SKM-1 (cell line): ENCODE data around the gene MAPK11.

ENCODE experiments used
- DNase-seq: peaks from one replicate; lab custom pipeline; 2025; ENCODE audit not compliant: unreplicated experiment; lab: John Stamatoyannopoulos, UW

Gene MAPK11

DNA sequence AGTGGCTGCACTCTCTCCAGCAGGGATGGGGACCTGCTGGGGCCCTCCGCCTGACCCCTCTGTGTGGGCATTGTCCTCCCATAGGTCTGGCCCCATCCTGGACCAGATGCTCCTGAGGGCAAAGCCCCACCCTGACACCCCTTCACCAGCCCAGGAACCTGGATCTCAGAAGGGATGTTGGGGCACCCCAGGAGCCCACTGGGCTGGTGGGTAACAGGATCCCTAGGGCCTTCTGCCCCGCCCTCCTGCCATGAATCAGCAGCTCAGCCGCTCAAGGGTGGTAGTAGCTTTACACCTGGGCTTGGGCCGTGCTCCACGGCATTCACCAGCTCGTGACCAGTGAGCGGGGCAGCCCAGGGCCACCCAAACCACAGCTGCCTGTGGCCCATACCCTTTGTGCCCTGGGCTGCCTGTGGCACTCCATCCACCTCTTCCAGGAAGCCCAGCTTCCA, 7.7 kb downstream of the MAPK11 start:
- no peak for DNase-seq

DNA sequence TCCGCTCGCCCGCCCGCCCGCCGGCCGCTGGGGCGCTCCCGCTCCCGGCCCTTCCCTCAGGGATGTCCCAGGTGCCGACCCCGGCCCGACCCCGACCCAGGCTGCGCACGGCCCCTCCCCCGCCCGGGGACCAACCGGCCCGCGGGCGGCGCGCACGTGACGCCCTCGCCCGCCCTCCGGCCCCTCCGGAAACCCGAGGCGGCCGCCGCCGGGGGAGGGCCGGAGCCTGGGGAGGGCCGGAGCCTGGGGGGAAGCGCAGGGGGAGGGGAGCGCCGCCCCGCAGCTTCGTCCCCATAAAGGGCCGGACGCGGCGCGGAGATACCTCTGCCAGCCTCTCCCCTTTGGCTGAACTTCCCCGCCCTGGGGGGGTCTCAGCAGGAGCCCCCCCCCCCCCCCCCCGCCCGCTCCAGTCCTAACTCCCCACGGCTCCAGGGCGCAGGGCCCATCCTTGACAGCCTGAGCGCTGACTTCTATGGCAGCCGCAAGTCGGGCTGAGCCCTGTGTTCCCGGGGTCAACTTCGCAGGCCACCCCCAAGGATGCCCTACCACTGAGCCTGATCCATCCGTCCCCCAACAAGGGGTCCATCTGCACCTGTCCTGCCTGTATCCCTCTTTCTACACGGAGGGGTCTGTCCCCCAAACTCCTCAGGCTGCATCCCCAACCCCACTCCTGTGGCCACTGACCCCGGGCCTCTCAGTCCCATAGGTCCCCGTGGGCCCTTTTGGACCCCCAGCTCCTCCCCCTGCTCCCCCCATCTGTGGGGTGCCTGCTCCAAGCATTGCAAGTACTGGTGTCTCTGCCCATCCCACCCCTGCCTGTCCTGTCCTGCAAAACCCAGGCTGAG, 8.3 kb downstream of the MAPK11 start, which contains the start of gene MAPK12:
Gene MAPK12, minus strand, starts transcription at position 69 of the 845 bp plus-strand sequence. CDS start 174 bp downstream, outside the sequence.
- no peak for DNase-seq

DNA sequence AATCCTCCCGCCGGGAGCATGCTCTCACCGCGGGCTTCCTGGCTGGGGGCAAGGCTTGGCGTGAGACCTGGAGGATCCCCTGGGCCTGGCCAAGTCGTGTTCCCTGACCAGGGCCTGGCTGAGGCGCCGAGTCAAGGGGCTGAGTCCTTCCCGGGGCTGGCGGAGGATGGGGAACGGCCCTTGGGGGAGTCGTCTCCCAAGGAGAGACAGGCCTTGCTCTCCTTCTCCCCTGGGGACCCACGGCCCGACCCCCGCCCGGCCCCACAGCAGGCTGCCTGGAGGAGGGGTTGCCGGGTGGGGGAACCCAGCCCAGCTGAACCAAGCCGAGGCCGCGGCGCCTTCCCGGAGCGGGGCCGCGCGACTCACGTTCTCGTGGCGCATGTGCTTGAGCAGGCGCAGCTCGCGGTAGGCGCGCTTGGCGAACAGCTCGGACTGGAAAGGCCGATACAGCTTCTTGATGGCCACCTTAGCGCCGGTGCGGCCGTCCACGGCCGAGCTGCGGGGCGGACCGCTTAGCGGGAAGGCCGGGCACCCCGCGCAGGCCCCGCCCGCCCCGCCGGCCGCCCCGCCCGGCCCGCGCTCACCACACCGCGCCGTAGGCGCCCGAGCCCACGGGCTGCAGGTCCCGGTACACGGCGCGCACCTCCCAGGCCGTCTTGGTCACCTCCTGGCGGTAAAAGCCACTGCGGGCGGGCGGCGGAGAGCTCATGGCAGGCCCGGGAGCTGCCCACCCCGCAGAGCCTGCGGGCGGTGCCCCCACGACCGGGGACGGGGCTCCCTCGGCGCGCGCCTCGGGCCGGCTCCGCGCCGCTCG, 9.2 kb downstream of the MAPK11 start:
- DNase-seq: no peak

DNA sequence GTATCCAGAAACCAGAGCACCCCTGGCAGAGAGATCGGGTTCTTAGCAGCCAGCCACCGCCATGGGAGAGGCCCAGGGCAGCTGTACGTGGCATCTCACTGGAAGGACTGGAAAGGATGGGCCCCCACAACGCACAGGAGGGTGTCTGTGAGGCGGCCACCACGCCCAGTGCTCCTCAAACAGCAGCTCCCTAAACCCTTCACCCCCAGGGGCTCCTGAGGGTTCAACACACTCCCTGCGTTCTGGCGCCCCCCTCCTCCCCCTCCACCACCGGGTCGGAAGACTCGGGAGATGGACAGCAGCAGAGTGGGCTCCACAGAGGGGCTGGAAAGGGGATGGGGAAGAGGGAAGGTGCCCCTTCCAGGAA, 9.8 kb downstream of the MAPK11 start:
- no peak for DNase-seq

DNA sequence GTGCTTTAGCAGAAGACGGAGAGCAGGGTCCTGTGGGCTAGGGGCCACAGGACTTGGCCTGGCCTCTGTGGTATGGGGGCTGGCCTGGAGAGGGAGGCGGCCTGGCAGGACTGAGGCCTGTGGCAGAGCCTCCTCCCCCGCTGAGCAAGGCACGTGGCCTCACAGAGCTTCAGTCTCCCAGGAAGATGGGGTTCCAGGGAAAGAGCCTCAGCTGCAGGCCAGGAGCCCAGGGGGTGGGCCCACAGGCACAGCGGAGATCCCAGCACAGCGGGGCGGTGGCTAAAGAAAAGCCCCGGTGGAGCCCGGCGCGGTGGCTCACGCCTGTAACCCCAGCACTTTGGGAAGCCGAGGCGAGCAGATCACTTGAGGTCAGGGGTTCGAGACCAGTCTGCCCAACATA, 10.9 kb downstream of the MAPK11 start:
- no peak for DNase-seq

DNA sequence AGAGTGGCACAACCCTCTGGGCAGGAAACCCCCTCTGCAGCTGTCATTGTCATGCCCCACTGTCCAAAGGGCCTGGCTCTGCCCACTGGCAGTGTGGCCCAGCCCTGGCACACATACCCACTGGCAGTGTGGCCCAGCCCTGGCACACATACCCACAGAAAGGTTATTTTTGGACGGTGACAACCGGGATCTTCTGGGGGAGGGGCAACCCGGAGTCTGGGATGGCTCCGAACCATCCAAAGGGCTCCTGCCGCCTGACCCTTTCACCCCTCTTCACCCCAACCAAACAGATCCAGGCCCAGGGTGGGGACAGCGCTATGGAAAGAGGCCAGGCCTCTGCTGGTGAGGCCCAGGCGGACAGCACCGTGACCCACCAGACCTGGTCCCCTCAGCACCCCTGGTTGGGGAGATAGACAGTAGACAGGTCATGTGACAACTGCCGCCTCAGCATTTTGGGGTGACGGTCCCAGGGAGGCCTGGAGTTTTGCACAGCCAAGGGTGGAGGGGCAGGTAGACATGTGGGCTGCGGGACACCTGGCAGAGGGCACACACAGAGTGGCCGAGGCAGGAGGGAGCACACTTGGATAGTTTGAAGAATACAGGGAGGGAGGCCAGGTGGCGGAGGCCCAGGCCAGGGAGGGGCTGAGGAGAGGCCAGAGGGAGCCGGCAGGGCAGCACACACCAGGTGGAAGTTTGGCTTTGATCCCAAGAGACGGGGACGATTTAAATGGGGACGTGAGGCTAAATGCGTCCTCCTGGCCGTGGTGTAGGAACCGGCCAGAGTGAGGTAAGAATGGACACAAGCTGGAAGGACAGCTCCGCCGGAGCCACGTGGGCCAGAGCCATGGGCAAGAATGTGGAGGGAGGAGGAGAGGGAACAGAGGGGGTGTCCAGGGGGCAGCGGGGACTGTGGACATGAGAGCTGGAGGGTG, 11.6 kb downstream of the MAPK11 start:
- DNase-seq: no peak

DNA sequence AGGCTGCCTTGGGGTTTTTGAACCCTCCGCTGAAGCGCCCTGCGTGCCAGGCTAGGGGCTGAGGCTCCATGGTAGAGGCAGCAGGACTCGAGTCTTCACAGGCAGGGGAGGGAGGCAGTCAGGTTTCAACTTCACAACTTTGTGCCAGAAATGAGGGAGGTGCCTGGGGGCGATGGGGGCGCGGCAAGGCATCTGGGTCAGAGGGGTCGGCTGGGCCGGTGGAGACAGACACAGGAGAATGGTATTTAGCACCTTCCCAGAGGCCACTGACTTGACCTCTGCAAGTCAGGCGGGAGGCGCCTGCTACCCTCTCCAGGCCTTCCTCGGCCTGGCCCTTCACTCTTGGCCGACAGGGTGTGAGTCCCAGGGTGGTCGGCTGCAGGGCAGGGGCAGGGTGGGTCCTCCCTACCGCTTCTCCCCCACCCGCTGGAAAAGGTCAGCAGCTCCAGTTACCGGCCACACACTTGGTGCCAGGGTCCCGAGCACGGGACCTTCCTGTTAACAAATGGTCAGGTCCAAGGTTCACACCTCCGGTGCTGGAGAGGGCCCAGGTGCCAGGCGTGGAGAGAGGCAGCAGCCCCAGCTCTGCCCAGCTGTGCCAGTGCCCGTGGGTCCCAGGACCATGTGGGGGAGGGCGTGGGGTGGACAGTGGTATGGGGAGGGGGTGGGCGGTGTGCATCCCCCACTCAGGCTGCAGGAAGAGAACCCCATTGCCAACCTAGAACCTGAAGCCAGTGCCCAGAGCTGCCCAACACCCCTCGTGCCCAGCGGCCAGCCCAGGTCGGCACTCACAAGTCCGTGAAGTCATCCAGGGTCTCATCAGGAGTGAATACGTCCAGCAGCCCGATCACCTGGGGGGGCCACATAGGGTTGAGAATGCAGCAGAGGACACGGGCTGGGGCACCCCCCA, 12.5 kb downstream of the MAPK11 start:
- no peak for DNase-seq

DNA sequence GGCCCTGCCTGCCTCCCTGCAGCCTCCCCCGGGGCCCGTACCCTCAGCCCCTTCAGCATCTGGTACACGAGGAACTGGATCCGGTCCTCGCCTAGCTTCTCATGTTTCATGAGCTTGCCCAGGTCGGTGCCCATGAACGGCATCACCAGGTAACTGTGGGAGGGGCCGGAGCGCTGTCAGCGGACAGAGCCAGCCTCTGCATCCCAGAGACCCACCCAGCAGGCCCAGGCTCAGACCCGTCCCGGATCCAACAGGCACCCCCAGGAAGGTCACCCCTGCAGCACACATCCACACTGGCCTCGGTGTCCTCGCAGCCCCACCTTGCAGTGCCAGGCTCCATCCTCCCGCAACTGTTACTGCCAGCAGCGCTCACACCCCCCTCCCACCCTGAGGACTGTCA, 13.1 kb downstream of the MAPK11 start:
- no peak for DNase-seq

DNA sequence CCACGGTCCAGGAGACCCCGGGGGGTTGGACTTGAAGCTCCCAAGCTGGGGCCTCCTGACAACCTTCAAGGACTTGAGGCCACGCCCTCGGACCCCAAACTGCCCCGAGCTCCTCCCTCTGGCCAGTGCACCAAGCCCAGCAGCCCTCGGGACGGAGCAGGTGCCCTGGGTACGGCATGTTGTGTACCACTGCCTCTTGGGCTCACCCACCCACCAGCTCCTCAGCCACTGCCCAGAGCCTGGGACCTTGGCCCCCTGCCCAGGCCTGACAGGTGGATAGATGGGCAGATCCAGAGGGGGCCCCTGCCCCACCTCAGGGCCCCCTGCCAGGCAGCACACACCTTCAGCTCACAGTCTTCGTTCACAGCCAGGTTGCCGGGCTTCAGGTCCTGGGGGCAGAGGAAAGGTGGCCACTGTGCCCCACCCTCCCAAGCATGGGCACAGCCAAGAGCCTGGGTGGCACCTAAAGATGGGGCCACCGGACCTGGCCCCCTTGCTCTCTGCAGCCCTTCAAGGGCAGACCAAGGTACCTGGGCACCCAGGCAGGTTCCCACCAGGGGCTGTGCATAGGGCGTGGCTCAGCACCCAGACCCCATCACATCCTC, 13.8 kb downstream of the MAPK11 start:
- DNase-seq: no peak

DNA sequence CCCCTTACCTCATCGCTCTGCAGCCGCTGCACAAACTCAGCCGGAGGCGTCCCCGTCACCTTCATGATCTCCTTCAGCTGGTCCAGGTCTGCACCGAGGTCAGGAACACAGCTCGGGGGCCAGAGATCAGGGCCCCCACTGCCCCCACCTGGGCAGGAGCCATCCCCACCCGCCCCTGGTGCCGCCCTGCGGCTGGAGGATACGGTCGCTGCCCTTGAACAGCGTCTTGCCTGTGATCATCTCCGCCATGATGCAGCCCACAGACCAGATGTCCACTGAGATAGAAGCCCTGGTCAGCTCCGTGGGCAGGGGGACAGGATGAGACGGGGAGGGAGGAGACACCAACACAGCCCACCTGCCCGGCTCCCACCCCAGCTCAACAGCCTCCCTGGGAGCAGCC, 14.6 kb downstream of the MAPK11 start:
- no peak for DNase-seq

DNA sequence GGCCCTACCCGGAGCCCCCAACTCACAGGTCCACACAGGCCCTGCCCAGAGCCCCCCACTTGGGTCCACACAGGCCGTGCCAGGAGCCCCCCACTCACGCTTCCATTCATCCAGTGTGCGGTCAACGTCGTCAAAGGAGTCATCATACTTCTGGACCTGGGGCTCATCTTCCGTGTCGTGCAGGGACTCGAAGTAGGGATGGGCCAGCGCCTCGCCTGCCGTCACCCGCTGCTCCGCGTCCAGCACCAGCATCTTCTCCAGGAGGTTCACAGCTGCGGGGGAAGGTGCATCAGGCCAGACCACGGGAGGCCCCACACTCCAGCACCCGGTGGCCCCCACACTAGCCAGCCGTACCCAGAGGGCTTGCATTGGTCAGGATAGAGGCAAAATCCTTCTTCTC, 15.1 kb downstream of the MAPK11 start:
- DNase-seq: no peak

DNA sequence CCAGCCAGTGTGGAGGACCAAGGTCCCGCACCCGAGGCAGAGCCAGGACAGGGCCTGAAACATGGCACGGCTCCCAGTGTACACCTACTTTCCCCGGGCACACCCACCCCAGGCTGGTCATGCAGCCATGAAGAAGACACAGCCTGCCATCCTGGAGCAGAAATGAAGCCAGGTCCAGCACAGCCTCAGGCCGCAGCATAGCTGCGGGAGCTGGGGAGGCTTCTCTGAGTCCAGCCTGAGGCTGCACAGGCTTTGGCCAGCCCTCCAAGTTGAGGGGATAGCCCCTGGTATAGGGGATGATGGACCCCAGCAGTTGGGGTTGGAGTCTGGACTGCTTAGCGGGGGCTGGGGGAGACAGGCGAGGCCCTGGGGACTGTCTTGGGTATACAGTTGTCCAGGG, 16.2 kb downstream of the MAPK11 start:
- DNase-seq: no peak

DNA sequence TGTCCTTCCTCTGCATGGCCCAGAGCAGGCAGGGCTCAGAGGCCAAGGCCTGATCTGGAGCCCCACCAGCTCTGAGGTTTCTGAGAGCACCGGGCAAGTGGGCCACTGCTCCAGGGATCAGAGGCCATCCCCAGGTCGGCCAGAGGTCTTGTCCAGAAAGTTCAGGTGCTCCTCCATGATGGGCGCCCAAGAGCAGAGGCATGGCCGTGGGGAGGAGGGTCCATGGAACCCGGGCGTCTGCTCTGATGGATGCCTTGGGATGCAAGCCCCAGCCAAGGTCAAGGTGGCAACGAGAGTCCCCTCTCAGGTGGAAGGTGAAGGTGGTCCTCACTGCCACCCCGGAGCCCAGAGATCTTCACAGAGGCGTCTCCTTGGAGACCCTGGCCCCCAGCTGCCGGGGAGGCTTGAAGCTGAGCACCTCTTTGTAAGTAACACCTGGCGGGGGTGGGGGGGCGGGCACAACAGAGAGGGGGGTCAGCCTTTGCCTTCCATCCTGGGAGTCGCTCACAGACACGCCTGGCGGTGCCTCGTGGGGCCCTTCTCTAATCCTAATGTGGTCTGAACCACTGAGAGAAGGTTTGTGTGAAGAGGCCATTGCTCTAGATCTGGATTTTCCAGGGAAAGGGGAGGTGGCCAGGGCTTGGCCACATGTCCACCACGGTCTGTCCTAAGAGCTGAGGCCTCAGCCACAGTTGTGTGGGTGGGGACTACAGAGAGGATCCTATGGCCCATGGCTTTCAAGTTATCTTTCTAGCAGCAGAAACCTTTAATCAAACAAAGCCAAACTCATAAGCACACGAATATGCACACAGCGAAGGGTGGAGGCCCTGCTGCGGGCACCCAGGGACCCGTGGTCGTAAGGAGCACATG, 16.9 kb downstream of the MAPK11 start:
- no peak for DNase-seq

DNA sequence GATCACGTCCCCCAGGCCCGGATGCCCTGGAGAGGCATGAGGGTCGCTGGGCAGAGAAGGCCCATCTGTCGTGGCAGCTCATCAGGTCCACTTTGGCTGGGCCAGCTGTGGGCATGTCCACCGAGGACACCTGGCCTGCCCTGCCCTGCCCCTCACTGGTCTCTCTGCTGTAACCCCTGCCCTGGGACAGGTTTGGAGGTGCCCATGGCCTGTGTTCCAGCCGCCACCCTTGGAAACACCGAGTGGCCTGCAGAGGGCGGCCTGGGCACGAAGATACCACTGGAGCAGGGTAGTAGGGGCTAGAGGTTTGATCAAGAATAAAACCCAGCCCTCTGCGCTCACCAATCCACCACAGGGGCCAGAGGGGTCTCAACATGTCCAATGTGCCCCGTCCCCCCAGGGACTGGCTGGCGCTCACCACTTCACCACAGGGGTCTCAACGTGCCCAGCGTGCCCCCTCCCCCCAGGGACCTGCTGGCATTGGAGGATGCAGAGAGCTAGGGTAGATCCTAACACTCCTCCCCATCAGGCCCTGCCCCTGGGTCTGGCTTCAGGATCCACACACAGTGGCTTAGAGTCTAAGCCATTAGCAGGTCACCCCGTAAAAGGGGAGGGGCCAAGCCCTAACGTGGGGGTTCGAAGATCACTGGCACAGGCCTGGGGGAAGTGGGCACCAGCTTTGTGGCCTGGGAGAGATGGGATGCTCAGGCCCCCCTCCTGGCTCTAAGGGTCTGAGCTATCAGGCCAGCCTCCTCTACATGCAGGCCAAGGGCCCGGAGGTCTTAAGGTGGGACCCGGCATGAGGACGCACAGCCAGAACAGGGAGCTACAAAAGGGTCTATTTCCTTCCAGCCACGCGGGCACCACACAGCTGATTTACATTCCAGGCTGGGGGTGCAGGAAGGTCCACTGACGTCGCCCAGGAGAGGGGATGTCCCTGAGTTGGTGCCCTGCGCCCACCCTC, 17.8 kb downstream of the MAPK11 start:
- no peak for DNase-seq

DNA sequence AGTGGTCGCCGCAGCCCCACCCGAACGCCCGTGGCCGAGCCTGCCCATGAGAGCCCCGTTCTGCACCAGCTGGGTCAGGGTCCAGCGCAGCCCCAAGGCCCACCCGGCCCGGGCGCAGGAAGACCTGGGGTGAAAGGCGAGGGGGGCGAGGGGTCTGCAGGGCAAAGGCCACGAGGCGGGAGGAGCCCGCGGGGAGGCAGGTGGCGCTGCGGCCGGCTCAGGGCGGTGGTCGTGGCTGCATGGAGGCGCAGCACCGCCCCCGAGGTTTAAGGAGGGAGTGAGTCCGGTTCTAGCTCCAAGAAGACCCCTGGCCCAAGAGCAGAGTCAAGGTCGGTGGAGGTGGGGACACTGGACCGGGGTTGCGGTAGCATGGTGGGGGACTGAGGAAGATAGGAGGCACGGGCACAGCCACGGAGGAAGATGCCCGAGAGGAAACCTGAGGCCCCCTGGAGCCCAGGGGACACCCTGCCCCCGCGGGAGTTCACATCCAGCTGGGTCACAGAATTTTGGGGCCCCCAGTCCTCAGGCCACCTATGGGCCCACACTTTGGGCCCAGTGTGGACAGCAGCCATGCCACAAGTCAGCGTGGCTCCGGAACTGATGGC, 18.6 kb downstream of the MAPK11 start:
- no peak for DNase-seq

DNA sequence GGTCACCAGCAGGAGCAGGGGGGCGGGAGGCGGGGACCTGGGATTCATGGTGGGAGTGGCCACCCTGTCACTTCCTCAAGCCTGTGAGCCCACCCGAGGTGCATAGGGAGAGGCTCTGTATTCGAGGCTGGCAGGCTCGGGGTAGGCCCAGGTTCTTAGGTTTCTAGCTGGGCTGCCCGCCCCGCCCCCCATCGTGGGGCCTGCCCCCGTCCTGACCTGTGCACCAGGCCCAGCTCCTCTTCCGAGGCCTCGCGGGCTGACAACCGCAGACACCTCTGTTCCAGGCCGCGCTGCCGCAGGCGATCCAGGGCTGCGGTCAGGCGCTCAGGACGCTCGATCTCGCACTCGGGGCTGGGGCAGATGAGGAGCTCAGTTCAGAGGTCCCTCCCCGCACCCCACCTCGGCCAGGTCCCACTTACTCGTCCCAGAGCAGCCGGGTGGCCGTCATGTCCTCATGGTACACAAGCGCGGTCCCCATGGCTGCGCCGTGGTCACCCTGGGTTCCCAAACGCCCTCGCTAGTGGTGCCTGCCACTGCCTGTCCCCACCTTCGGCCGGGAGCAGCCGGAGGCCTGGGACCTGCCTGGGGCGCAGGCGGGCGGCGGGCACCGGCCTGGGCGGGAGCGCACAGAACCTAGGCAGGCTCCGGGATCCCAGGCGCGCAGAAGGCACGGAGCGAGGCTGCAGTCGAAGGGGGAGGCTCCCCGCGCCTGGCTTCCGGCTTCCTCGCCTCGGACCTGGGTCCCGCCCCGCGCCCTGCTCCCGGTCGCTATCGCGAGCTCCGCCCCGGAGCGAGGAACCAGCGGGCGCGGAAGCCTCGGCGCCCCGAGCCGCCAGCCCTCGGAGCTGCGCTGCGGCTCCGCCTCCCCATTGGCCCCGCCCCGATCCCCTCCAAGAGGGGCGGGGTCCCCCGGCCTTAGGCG, 19.4 kb downstream of the MAPK11 start, which contains the start of gene HDAC10:
Gene HDAC10, minus strand, starts transcription at position 711 of the 922 bp plus-strand sequence. Its CDS starts 233 bp downstream, at position 478.
- DNase-seq: peak; percentile 34
